Subcutaneous adipose tissue (tissue), 4 donors: ENCODE data around the gene TRAFD1. TPM values are rescaled to one million over a fixed set of nuclear protein-coding genes. Genes with fewer than 3 reads are reported as not detected.

ENCODE experiments used
- CTCF ChIP-seq: fragments of 450-650 bp; IDR thresholded peaks from one replicate; pipeline ENCODE4 v1.5.1; 2016; ENCODE audit warnings: low read depth, mild to moderate bottlenecking, control low read depth, antibody characterized with exemption, moderate library complexity
- total RNA-seq, 4 donors: library from RNA; depleted of rRNA; stranded (reverse); fragments of >200 nt; gene quantifications; one replicate each; pipeline ENCODE4 v1.1.0, GENCODE V29; 2016

TRAFD1 gene
- total RNA-seq, 4 donors from 2014 or later = 16.8 to 40.6 (median 27.3) TPM

DNA sequence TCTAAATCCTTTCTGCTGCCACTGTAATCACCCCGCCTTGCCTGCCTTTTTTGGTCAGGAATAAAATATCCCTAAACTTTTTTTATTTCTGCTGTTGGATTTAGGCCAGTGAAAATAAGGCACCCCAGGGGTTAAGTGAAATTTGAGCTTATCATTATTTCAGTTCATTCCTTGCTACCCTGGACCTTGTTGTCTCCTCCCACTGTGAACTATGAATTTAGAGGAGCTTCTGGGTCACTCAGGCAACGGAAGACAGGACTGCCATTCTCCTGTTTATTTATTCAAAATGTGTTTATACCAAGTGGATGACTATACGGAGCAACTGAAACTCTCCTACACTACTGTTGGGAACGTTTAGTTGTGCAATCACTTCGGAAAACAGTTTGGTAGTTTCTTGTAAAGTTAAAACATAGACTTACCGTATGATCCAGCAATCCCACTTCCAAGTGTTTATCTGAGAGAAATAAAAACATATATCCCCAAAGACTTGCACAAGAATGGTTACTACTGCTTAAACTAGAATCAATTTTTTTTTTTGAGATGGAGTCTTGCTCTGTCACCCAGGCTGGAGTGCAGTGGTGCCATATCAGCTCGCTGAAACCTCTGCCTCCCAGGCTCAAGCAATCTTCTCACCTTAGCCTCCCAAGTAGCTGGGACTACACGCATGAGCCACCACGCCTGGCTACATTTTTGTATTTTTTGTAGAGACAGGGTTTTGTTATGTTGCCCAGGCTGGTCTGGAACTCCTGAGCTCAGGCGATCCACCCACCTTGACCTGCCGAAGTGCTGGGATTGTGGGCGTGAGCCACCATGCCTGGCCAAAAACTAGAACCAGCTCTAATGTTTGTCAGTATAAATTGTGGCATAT, 2.3 kb upstream of the TRAFD1 start:
- no peak for TF ChIP-seq CTCF

- no peak for TF ChIP-seq CTCF
These were observed 476 bp upstream of the TRAFD1 start for GRCh38 chr12:112124918-112125249.

DNA sequence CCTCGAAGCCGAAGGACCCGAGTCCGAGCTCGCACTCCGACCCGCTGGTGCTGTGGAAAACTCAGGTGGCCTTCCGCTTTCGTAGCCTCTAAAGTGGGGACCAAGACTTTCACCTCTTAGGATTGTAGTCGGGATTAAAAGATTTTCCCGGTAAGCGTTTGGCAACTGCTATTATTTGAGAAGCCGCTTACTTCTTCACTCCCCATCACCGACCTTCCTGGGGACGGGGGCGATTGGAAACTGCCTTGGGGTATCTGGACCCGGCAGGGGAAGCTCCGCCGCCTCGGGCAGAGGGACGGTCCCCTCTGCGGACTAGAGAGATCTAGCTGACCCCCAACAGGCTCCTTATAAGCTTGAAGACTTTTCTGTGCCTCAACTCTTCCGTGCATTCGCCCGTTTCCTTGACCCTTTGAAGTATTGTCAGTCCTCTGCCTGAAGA, 659 bp downstream of the TRAFD1 start:
- no peak for TF ChIP-seq CTCF

DNA sequence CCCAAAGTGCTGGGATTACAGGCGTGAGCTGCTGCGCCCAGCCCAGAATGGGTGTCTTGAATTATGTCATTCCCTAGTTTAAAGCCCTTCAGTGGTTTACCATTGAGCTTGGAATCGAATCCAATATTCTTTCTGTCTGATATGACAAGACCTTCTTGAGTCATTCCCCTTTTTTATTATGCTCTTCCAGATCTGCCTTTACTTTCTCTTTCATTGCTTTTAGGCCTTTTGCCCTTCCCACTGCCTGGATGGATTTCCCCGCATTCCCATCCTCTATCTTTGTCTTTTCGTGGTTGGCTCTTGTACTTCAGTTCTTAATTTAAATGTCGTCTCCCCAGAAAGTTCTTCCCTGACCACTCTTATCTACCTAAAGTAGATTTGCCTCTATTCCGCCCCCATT, 1.6 kb downstream of the TRAFD1 start:
- no peak for TF ChIP-seq CTCF

GRCh38 chr12:112130441-112130998, 5.2 kb downstream of the TRAFD1 start:
- TF ChIP-seq CTCF = no peak

- TF ChIP-seq CTCF = no peak
These were observed 6.3 kb downstream of the TRAFD1 start for GRCh38 chr12:112131686-112132085.

DNA sequence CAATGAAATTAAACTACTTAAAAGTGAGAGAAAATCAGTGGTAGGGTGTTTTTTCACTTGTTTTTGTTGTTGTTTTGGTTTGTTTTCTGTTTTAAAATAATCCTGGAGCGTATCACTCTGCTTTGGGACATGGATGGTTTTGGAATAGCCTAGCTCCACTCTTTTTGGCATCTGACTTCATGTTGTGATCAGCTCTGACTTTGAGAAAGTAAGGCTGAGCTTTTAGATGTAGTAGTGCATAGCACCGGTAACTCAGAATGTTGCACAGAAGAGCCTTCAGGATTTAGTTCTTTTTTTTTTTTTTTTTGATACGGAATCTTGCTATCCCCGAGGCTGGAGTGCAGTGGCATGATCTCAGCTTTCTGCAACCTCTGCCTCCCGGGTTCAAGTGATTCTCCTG, 8.1 kb downstream of the TRAFD1 start:
- no peak for TF ChIP-seq CTCF
